Body of pancreas (tissue), 4 donors: ENCODE results near the gene CCDC93. TPM values are rescaled to one million over a fixed set of nuclear protein-coding genes. Genes with fewer than 3 reads are reported as not detected.

Experiments
- ATAC-seq: fragments of 150-250 bp; one replicate; pipeline ENCODE4 v1.9.1; 2016
- DNase-seq, 4 donors: peaks; one replicate each; pipeline ENCODE4 v3.0.0-alpha.2; 2019
- H3K27ac ChIP-seq, 4 donors: fragments of 200-600 bp; sonication (generic); 1 replicate in 3 of 4; 2 replicates in 1 of 4; pipeline versions ENCODE4 v1.5.1 to v1.6.1; 2016 to 2019; ENCODE audit warnings: mild to moderate bottlenecking in 1 of 4, mixed read lengths in 1 of 4, moderate library complexity in 1 of 4
- H3K27me3 ChIP-seq, 2 donors: fragments of 200-600 bp; sonication (generic); one replicate each; pipeline ENCODE4 v1.6.0; 2016; ENCODE audit warnings: mild to moderate bottlenecking in 1 of 2
- H3K36me3 ChIP-seq, 2 donors: fragments of 200-600 bp; sonication (generic); replicated peaks in 1 of 2; 2 replicates each; pipeline ENCODE4 v1.5.1; 2016; ENCODE audit warnings: low read depth in 2 of 2; ENCODE audit not compliant: insufficient read depth in 1 of 2
- H3K4me1 ChIP-seq: fragments of 200-600 bp; sonication (generic); one replicate; pipeline ENCODE4 v1.6.0; 2016
- H3K4me3 ChIP-seq, 2 donors: fragments of 200-600 bp; sonication (generic); 1 replicate in 1 of 2; 2 replicates in 1 of 2; pipeline ENCODE4 v1.5.1; 2016 to 2019
- H3K9me3 ChIP-seq, 3 donors: fragments of 200-600 bp; sonication (generic); 1 replicate in 2 of 3; 2 replicates in 1 of 3; pipeline ENCODE4 v1.5.1; 2016
- POLR2A ChIP-seq, 3 donors: fragments of 450-650 bp; IDR thresholded peaks; one replicate each; pipeline ENCODE4 v1.6.1; 2016; ENCODE audit warnings: antibody characterized with exemption in 3 of 3, mild to moderate bottlenecking in 2 of 3
- WGBS, 2 donors: methylation state at CpG; one replicate each; pipeline ENCODE4 v1.1.5; 2017; 5-methylcytosine and 5-hydroxymethylcytosine counted together
- intact Hi-C: fragments of 100-400 bp; cut with DNase I; formaldehyde crosslinking; loops from one replicate; pipeline ENCODE4 v1.15.1; 2023
- total RNA-seq, 2 donors: library from RNA; depleted of rRNA; stranded (reverse); fragments of >200 nt; gene quantifications; one replicate each; pipeline ENCODE4 v1.1.0, GENCODE V29; 2016
- TF ChIP-seq, protein P1 (sequence below), 7 experiments: fragments of 450-650 bp in 4 of 7; fragments of 200-600 bp in 3 of 7; sonication (generic) in 3 of 7; IDR thresholded peaks; one replicate each; pipeline ENCODE4 v1.5.1; 2016 to 2019; ENCODE audit warnings: antibody characterized with exemption in 7 of 7

Gene CCDC93
- total RNA-seq, 2 donors from 2014 or later: 27.0 to 36.6 TPM

- TF ChIP-seq POLR2A (IDR thresholded peaks at IDR 0.05): no peak
- TF ChIP-seq, protein P1, sequence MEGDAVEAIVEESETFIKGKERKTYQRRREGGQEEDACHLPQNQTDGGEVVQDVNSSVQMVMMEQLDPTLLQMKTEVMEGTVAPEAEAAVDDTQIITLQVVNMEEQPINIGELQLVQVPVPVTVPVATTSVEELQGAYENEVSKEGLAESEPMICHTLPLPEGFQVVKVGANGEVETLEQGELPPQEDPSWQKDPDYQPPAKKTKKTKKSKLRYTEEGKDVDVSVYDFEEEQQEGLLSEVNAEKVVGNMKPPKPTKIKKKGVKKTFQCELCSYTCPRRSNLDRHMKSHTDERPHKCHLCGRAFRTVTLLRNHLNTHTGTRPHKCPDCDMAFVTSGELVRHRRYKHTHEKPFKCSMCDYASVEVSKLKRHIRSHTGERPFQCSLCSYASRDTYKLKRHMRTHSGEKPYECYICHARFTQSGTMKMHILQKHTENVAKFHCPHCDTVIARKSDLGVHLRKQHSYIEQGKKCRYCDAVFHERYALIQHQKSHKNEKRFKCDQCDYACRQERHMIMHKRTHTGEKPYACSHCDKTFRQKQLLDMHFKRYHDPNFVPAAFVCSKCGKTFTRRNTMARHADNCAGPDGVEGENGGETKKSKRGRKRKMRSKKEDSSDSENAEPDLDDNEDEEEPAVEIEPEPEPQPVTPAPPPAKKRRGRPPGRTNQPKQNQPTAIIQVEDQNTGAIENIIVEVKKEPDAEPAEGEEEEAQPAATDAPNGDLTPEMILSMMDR (IDR thresholded peaks at IDR 0.05): no peak
- ATAC-seq (no peak), DNase-seq (no peak)
- intact Hi-C loops: no loop called here
- no peak overlapping the region for H3K4me3 ChIP-seq
- H3K27me3 ChIP-seq: no peaks in the 10 kb centered on the region
- peaks cover 0 to 14% of the 10 kb centered on the region in 2 donors for H3K36me3 ChIP-seq
- H3K4me1 ChIP-seq: no peaks in the 10 kb centered on the region
- 91 to 95% methylated on average over 2 of the region's 2 CpGs for WGBS, 2 donors
- H3K27ac ChIP-seq: no peak overlapping the region
- no peaks in the 10 kb centered on the region for H3K9me3 ChIP-seq
Observed at GRCh38 chr2:117987121-117987520, 26.7 kb downstream of the CCDC93 start.

GRCh38 chr2:117985092-117985491 is 28.8 kb downstream of the CCDC93 start:
- ATAC-seq (no peak), DNase-seq (no peak)
- intact Hi-C loops: no loop called here
- no peaks in the 10 kb centered on the region for H3K9me3 ChIP-seq
- peaks cover 0 to 16% of the 10 kb centered on the region in 2 donors for H3K36me3 ChIP-seq
- no peak for TF ChIP-seq POLR2A (IDR thresholded peaks at IDR 0.05)
- TF ChIP-seq, protein P1 (IDR thresholded peaks at IDR 0.05): no peak
- H3K4me1 ChIP-seq: no peaks in the 10 kb centered on the region
- no peak overlapping the region for H3K27ac ChIP-seq
- 92 to 97% methylated on average over 2 of the region's 2 CpGs for WGBS, 2 donors
- H3K27me3 ChIP-seq: no peaks in the 10 kb centered on the region
- no peak overlapping the region for H3K4me3 ChIP-seq

GRCh38 chr2:117984208-117984607 is 29.7 kb downstream of the CCDC93 start:
- H3K4me1 ChIP-seq: no peaks in the 10 kb centered on the region
- no peak for DNase-seq
- peaks cover 0 to 9% of the 10 kb centered on the region in 2 donors for H3K36me3 ChIP-seq
- no peak overlapping the region for H3K27ac ChIP-seq
- H3K4me3 ChIP-seq: no peak overlapping the region
- intact Hi-C loops: no loop called here
- ATAC-seq: no peak
- no peaks in the 10 kb centered on the region for H3K9me3 ChIP-seq
- 65 to 77% methylated on average over 2 of the region's 2 CpGs for WGBS, 2 donors
- no peak for TF ChIP-seq POLR2A (IDR thresholded peaks at IDR 0.05)
- TF ChIP-seq, protein P1 (IDR thresholded peaks at IDR 0.05): no peak
- H3K27me3 ChIP-seq: no peaks in the 10 kb centered on the region

DNA sequence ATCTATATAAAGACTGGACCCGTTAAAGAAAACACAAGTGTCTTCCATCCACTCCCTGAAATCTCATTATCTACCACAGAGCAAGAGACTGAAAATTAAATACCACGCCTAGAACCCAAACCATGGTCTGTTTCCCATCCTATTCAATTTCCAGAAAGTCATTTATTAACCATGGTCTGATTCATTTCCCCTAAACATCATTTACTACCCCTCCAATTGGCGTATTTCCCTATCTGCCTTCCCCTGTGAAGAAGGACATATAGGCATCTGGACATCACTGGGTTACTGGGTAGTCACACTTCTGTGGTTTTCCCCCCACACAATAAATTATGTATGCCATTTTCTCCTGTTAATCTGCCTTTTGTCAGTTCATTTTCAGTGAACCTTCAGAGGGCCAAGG is 30.8 kb downstream of the CCDC93 start:
- Histone ChIP-seq H3K9me3 (no peaks in the 10 kb centered on the region), H3K4me3 (no peak overlapping the region), H3K4me1 (no peaks in the 10 kb centered on the region), H3K27ac (no peak overlapping the region), H3K36me3 (peaks cover 0 to 9% of the 10 kb centered on the region in 2 donors), H3K27me3 (no peaks in the 10 kb centered on the region)
- ATAC-seq: no peak
- intact Hi-C loops: no loop called here
- DNase-seq: no peak
- TF ChIP-seq, protein P1 (IDR thresholded peaks at IDR 0.05): no peak
- TF ChIP-seq POLR2A (IDR thresholded peaks at IDR 0.05): no peak
- 85 to 87% methylated on average over 3 of the region's 3 CpGs for WGBS, 2 donors

DNA sequence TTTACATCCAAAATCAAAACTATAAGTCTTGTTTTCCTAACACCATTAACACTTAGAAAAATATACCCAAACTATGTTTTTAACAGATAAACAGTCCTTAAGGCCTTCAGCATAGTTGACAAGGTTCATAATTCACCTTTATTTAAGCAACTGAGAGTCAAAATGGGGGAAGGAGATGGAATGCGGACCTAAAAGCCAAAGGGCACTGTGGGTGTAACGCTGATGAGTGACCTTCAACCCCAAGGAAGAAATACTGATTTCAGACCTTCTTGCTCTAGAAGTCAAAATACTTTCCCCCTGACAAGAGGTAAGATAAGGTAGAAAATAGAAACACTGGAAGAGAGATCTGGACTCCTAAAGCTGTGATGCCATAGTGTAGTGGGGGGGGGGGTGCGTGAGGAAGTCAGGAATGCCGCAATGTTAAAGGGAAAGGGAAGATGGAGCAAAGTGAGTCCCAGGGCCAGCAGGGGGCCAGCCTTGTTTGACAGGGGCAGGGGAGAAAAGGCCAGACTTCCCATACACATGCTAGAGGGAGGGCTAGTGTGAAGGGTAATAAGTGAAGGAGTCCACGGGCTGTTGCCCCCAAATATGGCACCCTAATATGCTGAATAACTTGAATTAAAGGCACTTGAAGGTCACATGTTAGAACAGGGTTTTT is 31.4 kb downstream of the CCDC93 start:
- Histone ChIP-seq H3K4me3 (no peak overlapping the region), H3K36me3 (peaks cover 0 to 11% of the 10 kb centered on the region in 2 donors), H3K27me3 (no peaks in the 10 kb centered on the region), H3K27ac (no peak overlapping the region), H3K4me1 (no peaks in the 10 kb centered on the region), H3K9me3 (no peaks in the 10 kb centered on the region)
- intact Hi-C loops: no loop called here
- TF ChIP-seq, protein P1 (IDR thresholded peaks at IDR 0.05): no peak
- no peak for TF ChIP-seq POLR2A (IDR thresholded peaks at IDR 0.05)
- no peak for ATAC-seq
- DNase-seq: no peak
- WGBS, 2 donors: 85 to 90% methylated on average over 5 of the region's 5 CpGs
